ENCODE measurements around the gene MSRB3.

MSRB3 gene

DNA sequence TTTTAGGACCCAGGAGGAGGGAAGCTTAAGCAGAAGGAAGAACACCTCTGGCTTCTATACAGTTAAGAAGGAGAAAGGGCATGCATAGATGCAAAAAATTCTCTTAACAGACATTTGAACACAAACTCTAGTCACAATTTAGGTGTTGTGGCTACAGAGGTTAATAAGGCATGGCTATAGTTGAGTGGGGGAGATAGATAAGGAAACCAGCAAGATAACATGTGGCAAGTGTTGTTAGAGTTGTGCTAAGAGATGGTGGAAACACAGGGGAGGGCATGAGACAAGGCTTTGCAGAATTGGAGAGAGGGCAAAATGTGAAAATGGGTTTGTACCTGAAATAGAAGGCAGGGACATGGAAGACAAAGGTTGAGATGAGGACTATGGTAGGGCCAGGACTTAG, 88.9 kb downstream of the MSRB3 start:
- TF ChIP-seq EZH2 (IDR thresholded peaks at IDR 0.05): no peak
- TF ChIP-seq POLR2AphosphoS5 (IDR thresholded peaks at IDR 0.05; ENCODE audit: borderline replicate concordance, low read depth, low read length): no peak
- no peak for TF ChIP-seq FOXP2 (optimal IDR thresholded peaks at IDR 0.05; ENCODE audit: control extremely low read depth, extremely low read length, insufficient read depth)
- H3K36me3 ChIP-seq (ENCODE audit: insufficient read depth, low read length): no peaks in the 10 kb centered on the region
- no peaks in the 10 kb centered on the region for H3K9me3 ChIP-seq (ENCODE audit: low read depth, low read length)
- DNase-seq (ENCODE audit: low read depth, low spot score): no peak
- no peak overlapping the region for H3K9ac ChIP-seq (ENCODE audit: insufficient read length)
- H3K27ac ChIP-seq: no peak overlapping the region
- H3K4me3 ChIP-seq: no peak overlapping the region

DNA sequence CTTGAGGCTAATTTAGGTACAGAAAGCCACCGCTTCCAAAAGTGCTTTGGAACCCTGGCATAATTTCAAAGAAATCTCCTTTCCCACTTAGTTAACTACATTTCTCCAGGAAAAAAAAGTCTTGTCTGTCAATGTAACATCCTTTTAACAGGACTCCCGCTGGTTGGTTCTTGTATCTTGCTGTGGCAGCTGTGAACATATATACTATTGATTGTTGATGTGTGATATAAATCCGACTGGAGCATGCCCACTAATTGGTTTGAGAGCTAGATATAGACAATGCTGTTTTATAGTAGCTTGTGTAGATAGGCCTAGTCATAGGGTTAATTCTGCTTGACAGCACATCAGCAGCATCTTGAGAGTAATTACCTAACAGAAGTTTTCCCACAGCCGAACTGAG, 89.6 kb downstream of the MSRB3 start:
- no peak overlapping the region for H3K4me3 ChIP-seq
- no peak for TF ChIP-seq FOXP2 (optimal IDR thresholded peaks at IDR 0.05; ENCODE audit: control extremely low read depth, extremely low read length, insufficient read depth)
- TF ChIP-seq EZH2 (IDR thresholded peaks at IDR 0.05): no peak
- TF ChIP-seq POLR2AphosphoS5 (IDR thresholded peaks at IDR 0.05; ENCODE audit: borderline replicate concordance, low read depth, low read length): no peak
- DNase-seq (ENCODE audit: low read depth, low spot score): no peak
- no peaks in the 10 kb centered on the region for H3K9me3 ChIP-seq (ENCODE audit: low read depth, low read length)
- H3K36me3 ChIP-seq (ENCODE audit: insufficient read depth, low read length): no peaks in the 10 kb centered on the region
- no peak overlapping the region for H3K27ac ChIP-seq
- H3K9ac ChIP-seq (ENCODE audit: insufficient read length): no peak overlapping the region

DNA sequence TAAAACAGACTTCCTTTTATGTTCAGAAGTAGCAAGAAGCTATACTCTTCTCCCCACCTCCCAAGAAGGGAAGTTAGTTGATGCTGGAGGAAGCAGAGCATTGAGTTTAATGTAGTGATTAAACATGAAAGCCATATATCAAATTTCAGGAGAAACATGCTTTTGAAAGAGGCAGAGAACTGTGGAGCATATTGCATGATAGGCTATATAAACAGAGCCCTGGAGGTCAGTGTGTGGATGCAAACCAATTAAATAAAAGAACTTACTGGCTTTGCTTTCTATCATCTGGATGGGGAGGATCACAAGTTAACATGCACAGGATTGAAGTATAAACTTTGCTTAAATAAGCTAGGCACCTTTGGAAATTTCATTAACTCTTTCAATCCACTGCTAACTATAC, 94.1 kb downstream of the MSRB3 start:
- Histone ChIP-seq H3K9me3 (ENCODE audit: low read depth, low read length) (no peaks in the 10 kb centered on the region), H3K4me3 (no peak overlapping the region), H3K9ac (ENCODE audit: insufficient read length) (no peak overlapping the region), H3K27ac (no peak overlapping the region), H3K36me3 (ENCODE audit: insufficient read depth, low read length) (no peaks in the 10 kb centered on the region)
- no peak for DNase-seq (ENCODE audit: low read depth, low spot score)
- TF ChIP-seq POLR2AphosphoS5 (IDR thresholded peaks at IDR 0.05; ENCODE audit: borderline replicate concordance, low read depth, low read length) (no peak), EZH2 (IDR thresholded peaks at IDR 0.05) (no peak), FOXP2 (optimal IDR thresholded peaks at IDR 0.05; ENCODE audit: control extremely low read depth, extremely low read length, insufficient read depth) (no peak)

DNA sequence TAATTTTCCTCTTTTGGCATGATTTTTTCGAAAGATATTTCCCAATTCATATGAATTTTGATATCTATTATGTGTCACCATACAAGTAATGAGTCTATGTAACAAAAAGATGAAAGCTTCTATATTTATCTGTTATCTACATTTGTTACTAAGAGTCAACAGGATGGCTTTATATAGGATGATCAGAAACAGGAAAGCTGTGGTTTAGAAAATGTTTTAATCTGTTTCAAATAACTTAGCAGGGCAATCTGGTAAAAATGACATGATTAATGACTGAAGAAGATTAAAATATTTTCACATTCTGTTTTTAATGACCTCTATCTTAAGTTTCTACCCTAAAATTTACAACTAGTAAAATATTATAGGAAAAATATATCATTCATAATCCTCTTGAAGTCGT, 105.8 kb downstream of the MSRB3 start:
- peak overlapping the region; percentile 76 for H3K27ac ChIP-seq
- no peaks in the 10 kb centered on the region for H3K36me3 ChIP-seq (ENCODE audit: insufficient read depth, low read length)
- no peaks in the 10 kb centered on the region for H3K9me3 ChIP-seq (ENCODE audit: low read depth, low read length)
- H3K9ac ChIP-seq (ENCODE audit: insufficient read length): no peak overlapping the region
- peak; percentile 39 for DNase-seq (ENCODE audit: low read depth, low spot score)
- no peak overlapping the region for H3K4me3 ChIP-seq
- no peak for TF ChIP-seq FOXP2 (optimal IDR thresholded peaks at IDR 0.05; ENCODE audit: control extremely low read depth, extremely low read length, insufficient read depth)
- no peak for TF ChIP-seq EZH2 (IDR thresholded peaks at IDR 0.05)
- TF ChIP-seq POLR2AphosphoS5 (IDR thresholded peaks at IDR 0.05; ENCODE audit: borderline replicate concordance, low read depth, low read length): no peak

DNA sequence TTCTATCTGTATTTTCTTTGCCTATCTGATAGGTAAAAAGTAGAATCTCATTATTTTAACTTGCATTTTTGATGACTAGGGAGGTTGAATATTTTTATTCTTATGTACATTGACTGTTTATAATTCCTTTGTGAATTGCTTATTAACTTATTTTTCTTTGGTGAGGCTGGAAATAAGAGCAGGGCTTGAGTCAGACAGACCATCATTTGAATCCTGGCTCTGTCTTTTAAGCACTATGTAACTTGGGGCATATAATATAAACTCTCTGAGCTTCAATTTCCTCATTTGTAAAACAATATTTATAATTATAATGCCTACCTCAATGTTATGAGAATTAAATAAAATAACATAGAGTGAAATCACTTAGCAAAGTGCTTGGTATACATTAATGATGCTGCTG, 108.9 kb downstream of the MSRB3 start:
- H3K4me3 ChIP-seq: no peak overlapping the region
- no peak for TF ChIP-seq POLR2AphosphoS5 (IDR thresholded peaks at IDR 0.05; ENCODE audit: borderline replicate concordance, low read depth, low read length)
- TF ChIP-seq EZH2 (IDR thresholded peaks at IDR 0.05): no peak
- no peak for TF ChIP-seq FOXP2 (optimal IDR thresholded peaks at IDR 0.05; ENCODE audit: control extremely low read depth, extremely low read length, insufficient read depth)

DNA sequence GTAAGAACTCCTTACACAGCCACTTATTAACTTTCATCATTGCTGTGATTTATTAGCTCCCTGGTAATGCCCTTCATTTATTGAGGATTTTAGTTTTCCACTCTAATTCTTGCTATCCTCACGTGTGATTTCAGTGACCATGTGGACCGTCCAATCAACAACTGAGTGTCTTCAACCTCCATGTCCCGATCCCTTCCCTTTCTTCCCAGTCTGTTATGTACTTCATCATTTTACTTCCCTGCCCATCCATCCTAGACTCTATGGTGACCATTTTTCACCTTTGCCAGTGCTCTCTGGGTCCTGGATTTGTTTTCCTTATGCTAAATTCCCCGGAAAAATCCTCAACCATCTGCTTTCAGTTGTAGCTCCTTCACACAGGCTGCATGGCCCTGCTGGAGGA, 111.0 kb downstream of the MSRB3 start:
- Histone ChIP-seq H3K4me3 (no peak overlapping the region), H3K9ac (ENCODE audit: insufficient read length) (no peak overlapping the region), H3K36me3 (ENCODE audit: insufficient read depth, low read length) (no peaks in the 10 kb centered on the region), H3K9me3 (ENCODE audit: low read depth, low read length) (no peaks in the 10 kb centered on the region; the same call in 1 of the 2 replicates), H3K27ac (no peak overlapping the region)
- no peak for DNase-seq (ENCODE audit: low read depth, low spot score)
- TF ChIP-seq FOXP2 (optimal IDR thresholded peaks at IDR 0.05; ENCODE audit: control extremely low read depth, extremely low read length, insufficient read depth) (no peak), POLR2AphosphoS5 (IDR thresholded peaks at IDR 0.05; ENCODE audit: borderline replicate concordance, low read depth, low read length) (no peak), EZH2 (IDR thresholded peaks at IDR 0.05) (no peak)

More for the DNA sequence above, 108.9 kb downstream of the MSRB3 start:
- H3K9me3 ChIP-seq (ENCODE audit: low read depth, low read length): no peaks in the 10 kb centered on the region
- H3K36me3 ChIP-seq (ENCODE audit: insufficient read depth, low read length): no peaks in the 10 kb centered on the region
- DNase-seq (ENCODE audit: low read depth, low spot score): no peak
- no peak overlapping the region for H3K9ac ChIP-seq (ENCODE audit: insufficient read length)
- H3K27ac ChIP-seq: no peak overlapping the region

DNA sequence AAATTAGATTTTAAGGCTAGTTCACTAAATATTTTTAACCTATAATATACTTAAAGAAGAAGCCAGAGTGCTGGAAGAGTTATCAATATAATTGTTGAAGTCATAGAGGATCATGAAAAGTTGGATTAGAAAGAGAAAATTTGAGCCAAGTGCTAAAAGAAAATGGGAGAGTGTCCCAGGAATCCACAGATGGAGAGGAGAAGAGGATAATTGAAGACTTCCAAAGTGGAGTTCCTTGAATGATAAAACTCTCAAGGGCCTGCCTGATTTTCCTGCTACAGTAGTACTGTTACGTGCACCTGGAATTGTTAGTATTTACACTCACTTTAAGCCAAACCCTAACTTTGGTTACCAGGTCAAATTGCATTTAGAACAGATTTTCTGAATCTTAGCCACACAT, 113.2 kb downstream of the MSRB3 start:
- no peak for TF ChIP-seq EZH2 (IDR thresholded peaks at IDR 0.05)
- no peak for TF ChIP-seq POLR2AphosphoS5 (IDR thresholded peaks at IDR 0.05; ENCODE audit: borderline replicate concordance, low read depth, low read length)
- no peak for TF ChIP-seq FOXP2 (optimal IDR thresholded peaks at IDR 0.05; ENCODE audit: control extremely low read depth, extremely low read length, insufficient read depth)
- no peaks in the 10 kb centered on the region; the same call in 1 of the 2 replicates for H3K9me3 ChIP-seq (ENCODE audit: low read depth, low read length)
- H3K27ac ChIP-seq: no peak overlapping the region
- H3K36me3 ChIP-seq (ENCODE audit: insufficient read depth, low read length): no peaks in the 10 kb centered on the region
- no peak overlapping the region for H3K4me3 ChIP-seq
- no peak overlapping the region for H3K9ac ChIP-seq (ENCODE audit: insufficient read length)
- DNase-seq (ENCODE audit: low read depth, low spot score): no peak

DNA sequence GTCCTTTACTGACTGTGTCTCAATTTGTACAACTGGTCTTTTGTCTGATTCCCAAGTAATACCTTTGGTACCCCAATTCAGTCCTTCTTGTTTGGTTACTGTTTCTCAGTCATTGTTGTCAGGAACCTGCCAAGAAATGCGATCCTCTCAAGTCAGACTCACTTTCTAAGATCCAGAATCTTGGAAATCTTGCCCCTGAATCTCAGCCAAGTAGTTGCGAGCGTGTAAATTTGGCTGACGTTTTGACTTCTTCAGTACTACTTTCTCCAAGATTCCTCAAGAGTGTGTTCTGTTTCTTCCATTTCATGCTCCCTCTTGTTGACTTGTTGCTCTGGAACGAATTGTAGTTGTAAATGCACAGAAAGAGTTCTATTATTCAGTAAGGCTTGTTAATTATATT, 114.0 kb downstream of the MSRB3 start:
- TF ChIP-seq POLR2AphosphoS5 (IDR thresholded peaks at IDR 0.05; ENCODE audit: borderline replicate concordance, low read depth, low read length): no peak
- no peak for TF ChIP-seq FOXP2 (optimal IDR thresholded peaks at IDR 0.05; ENCODE audit: control extremely low read depth, extremely low read length, insufficient read depth)
- no peak for TF ChIP-seq EZH2 (IDR thresholded peaks at IDR 0.05)
- no peaks in the 10 kb centered on the region; the same call in 1 of the 2 replicates for H3K9me3 ChIP-seq (ENCODE audit: low read depth, low read length)
- no peak overlapping the region for H3K9ac ChIP-seq (ENCODE audit: insufficient read length)
- H3K27ac ChIP-seq: no peak overlapping the region
- no peaks in the 10 kb centered on the region for H3K36me3 ChIP-seq (ENCODE audit: insufficient read depth, low read length)
- no peak overlapping the region for H3K4me3 ChIP-seq
- no peak for DNase-seq (ENCODE audit: low read depth, low spot score)

DNA sequence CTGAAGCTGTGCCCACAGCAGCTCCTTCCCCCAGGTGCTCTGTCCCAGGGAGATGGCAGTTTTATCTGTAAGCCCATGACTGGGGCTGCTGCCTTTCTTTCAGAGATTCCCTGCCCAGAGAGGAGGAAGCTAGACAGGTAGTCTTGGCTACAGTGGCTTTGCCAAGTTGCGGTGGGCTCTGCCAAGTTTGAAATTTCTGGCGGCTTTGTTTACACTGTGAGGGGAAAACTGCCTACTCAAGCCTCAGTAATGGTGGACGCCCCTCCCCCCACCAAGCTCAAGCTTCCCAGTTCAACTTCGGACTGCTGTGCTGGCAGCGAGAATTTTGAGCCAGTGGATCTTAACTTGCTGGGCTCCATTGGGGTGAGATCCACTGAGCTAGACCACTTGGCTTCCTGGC, 124.7 kb downstream of the MSRB3 start:
- no peak overlapping the region for H3K4me3 ChIP-seq
- DNase-seq (ENCODE audit: low read depth, low spot score): no peak
- no peak for TF ChIP-seq EZH2 (IDR thresholded peaks at IDR 0.05)

More for the DNA sequence above, 124.7 kb downstream of the MSRB3 start:
- H3K9ac ChIP-seq (ENCODE audit: insufficient read length): no peak overlapping the region
- no peak overlapping the region for H3K27ac ChIP-seq
- H3K36me3 ChIP-seq (ENCODE audit: insufficient read depth, low read length): no peaks in the 10 kb centered on the region
- H3K9me3 ChIP-seq (ENCODE audit: low read depth, low read length): no peaks in the 10 kb centered on the region; the same call in 1 of the 2 replicates
